HG03196 (cell line): ENCODE results near the gene SESN3.
"Not testable (repeated sequence)": the region's sequence is repeated elsewhere in the genome, so short reads cannot be mapped to it uniquely, and the experiment has no call there.

Experiments used
- ATAC-seq: cut with Tn5 transposase; IDR thresholded peaks from one replicate; pipeline ENCODE4 v1.9.1; 2021; ENCODE audit not compliant: unreplicated experiment

The SESN3 gene

GRCh38 chr11:95222817-95223216, 8.2 kb downstream of the SESN3 start:
- no peak for ATAC-seq

GRCh38 chr11:95219599-95219998, 11.4 kb downstream of the SESN3 start:
- ATAC-seq = no peak

- no peak for ATAC-seq
Measured at GRCh38 chr11:95218149-95218548, 12.9 kb downstream of the SESN3 start.

GRCh38 chr11:95212609-95213008, 18.4 kb downstream of the SESN3 start:
- no peak for ATAC-seq

GRCh38 chr11:95209535-95209934, 21.5 kb downstream of the SESN3 start:
- ATAC-seq = not testable (repeated sequence)

GRCh38 chr11:95200781-95201457, 30.1 kb downstream of the SESN3 start:
- ATAC-seq = no peak

GRCh38 chr11:95195831-95196230, 35.2 kb downstream of the SESN3 start:
- ATAC-seq = no peak

- ATAC-seq = no peak
Measured at GRCh38 chr11:95193541-95193940, 37.5 kb downstream of the SESN3 start.

- no peak for ATAC-seq
Measured at GRCh38 chr11:95192717-95193116, 38.3 kb downstream of the SESN3 start.

- no peak for ATAC-seq
Measured at GRCh38 chr11:95187723-95188122, 43.3 kb downstream of the SESN3 start.

GRCh38 chr11:95182397-95182796, 48.6 kb downstream of the SESN3 start:
- ATAC-seq = no peak

GRCh38 chr11:95175818-95176380, 55.1 kb downstream of the SESN3 start:
- no peak for ATAC-seq

- no peak for ATAC-seq
Measured at GRCh38 chr11:95170294-95170693, 60.7 kb downstream of the SESN3 start.

- ATAC-seq = no peak
Measured at GRCh38 chr11:95166781-95167180, 64.2 kb downstream of the SESN3 start.

GRCh38 chr11:95165638-95166037, 65.4 kb downstream of the SESN3 start:
- ATAC-seq = no peak

- no peak for ATAC-seq
Measured at GRCh38 chr11:95163106-95163505, 67.9 kb downstream of the SESN3 start.

GRCh38 chr11:95161248-95161647, 69.8 kb downstream of the SESN3 start:
- no peak for ATAC-seq

- no peak for ATAC-seq
Measured at GRCh38 chr11:95157824-95158223, 73.2 kb downstream of the SESN3 start.

- no peak for ATAC-seq
Measured at GRCh38 chr11:95156916-95157541, 74.0 kb downstream of the SESN3 start.

- ATAC-seq = no peak
Measured at GRCh38 chr11:95156133-95156721, 74.8 kb downstream of the SESN3 start.

- ATAC-seq = no peak
Measured at GRCh38 chr11:95155385-95155784, 75.6 kb downstream of the SESN3 start.

- no peak for ATAC-seq
Measured at GRCh38 chr11:95154514-95154913, 76.5 kb downstream of the SESN3 start.
